Osteoblast (primary cell): Measurements from ENCODE around the gene TRAPPC4. TPM values are rescaled to one million over a fixed set of nuclear protein-coding genes. Genes with fewer than 3 reads are reported as not detected.
A peak's percentile ranks its signal among the peaks of the same experiment; 100 is the strongest.

Experiments used
- DNase-seq: peaks from one replicate; pipeline ENCODE4 v3.0.0; 2011; ENCODE audit warnings: low spot score, mixed read lengths; ENCODE audit not compliant: insufficient read length; ENCODE audit errors: missing footprints
- H2AFZ ChIP-seq: 2 replicates; pipeline ENCODE4 v1.6.0; 2011; ENCODE audit warnings: mild to moderate bottlenecking, low read length
- H3K27ac ChIP-seq: 2 replicates; pipeline ENCODE4 v1.5.1; 2011; ENCODE audit warnings: mild to moderate bottlenecking, low read depth, low read length, moderate library complexity
- H3K27me3 ChIP-seq: 2 replicates; pipeline ENCODE4 v1.6.0; 2012; ENCODE audit warnings: mild to moderate bottlenecking, control low read depth, inconsistent platforms, low read length, moderate library complexity; ENCODE audit not compliant: insufficient read depth
- H3K36me3 ChIP-seq: 2 replicates; pipeline ENCODE4 v1.5.1; 2011; ENCODE audit warnings: mild to moderate bottlenecking, low read length, control low read depth, moderate library complexity; ENCODE audit not compliant: insufficient read depth
- H3K4me1 ChIP-seq: 2 replicates; pipeline ENCODE4 v1.5.1; 2011; ENCODE audit warnings: mild to moderate bottlenecking, low read length, control low read depth, moderate library complexity; ENCODE audit not compliant: insufficient read depth
- H3K4me2 ChIP-seq: 2 replicates; pipeline ENCODE4 v1.6.0; 2011; ENCODE audit warnings: mild to moderate bottlenecking, low read length; ENCODE audit not compliant: insufficient read depth
- H3K4me3 ChIP-seq: fragments of 200-600 bp; sonication (generic); 3 replicates; pipeline ENCODE4 v1.5.1; 2012; ENCODE audit warnings: mild to moderate bottlenecking, low read length, inconsistent platforms; ENCODE audit not compliant: insufficient read depth
- H3K79me2 ChIP-seq: 2 replicates; pipeline ENCODE4 v1.6.0; 2012; ENCODE audit warnings: mild to moderate bottlenecking, low read length, control low read depth, inconsistent platforms; ENCODE audit not compliant: insufficient read depth
- H3K9me3 ChIP-seq: 2 replicates; pipeline ENCODE4 v1.5.1; 2011; ENCODE audit warnings: low read depth, low read length, control low read depth
- H4K20me1 ChIP-seq: 2 replicates; pipeline ENCODE4 v1.6.0; 2012; ENCODE audit warnings: mild to moderate bottlenecking, low read length, control low read depth; ENCODE audit not compliant: insufficient read depth
- CTCF ChIP-seq: IDR thresholded peaks from 2 replicates; pipeline ENCODE4 v1.5.1; 2011; ENCODE audit warnings: mild to moderate bottlenecking, low read depth, low read length, moderate library complexity; ENCODE audit errors: extremely low read depth
- total RNA-seq: library from RNA; depleted of rRNA; stranded (reverse); fragments of >200 nt; gene quantifications from 2 replicates; pipeline ENCODE4 v1.2.3, GENCODE V29; 2012

TRAPPC4 gene
- total RNA-seq, 1 donor, result 42.3 TPM

DNA sequence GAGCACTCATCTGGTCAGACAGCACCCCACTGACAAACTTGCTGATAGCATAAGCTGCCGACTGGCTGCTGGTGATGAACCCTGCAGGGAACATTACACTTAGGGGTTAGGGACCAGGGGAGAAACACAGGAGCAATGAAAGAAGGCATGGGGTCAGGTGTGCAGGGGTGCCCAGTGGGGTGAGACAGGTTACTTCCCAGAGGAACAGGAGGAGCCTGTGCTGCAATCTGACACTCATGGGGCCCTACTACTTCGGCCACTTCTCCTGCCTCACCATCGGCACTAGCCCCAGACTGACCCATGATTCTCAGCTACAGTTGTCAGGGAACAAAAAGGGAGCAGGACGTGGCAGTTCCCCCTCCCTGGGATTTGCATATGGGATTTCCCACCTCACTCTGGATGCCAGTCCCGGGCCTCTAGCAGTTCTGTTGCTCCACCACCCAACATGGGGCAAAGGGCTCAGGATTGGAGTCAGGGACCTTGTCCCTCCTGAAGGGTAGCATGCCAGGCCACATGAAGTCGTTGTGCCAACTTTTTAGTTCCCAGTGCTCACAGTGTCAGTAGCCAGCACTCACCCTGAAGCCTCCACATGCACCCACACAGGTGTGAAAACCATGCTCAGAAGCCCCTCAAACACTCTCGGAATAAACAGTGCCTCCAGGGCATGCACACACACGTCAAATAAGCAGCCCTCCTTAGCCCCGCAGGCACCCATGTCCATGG lies 9.9 kb downstream of the TRAPPC4 start:
- TF ChIP-seq CTCF, result no peak
- Histone ChIP-seq H3K79me2 (no peaks in the 10 kb centered on the region), H4K20me1 (peaks cover 4% of the 10 kb centered on the region), H3K36me3 (peaks cover 15% of the 10 kb centered on the region), H3K27me3 (no peaks in the 10 kb centered on the region), H3K27ac (no peak overlapping the region), H3K9me3 (no peaks in the 10 kb centered on the region), H3K4me2 (no peak overlapping the region), H2AFZ (no peak overlapping the region), H3K4me1 (peaks cover 10% of the 10 kb centered on the region), H3K4me3 (no peak overlapping the region)
- DNase-seq, result no peak

GRCh38 chr11:119029069-119029339 lies 10.4 kb downstream of the TRAPPC4 start:
- TF ChIP-seq CTCF, result no peak

DNA sequence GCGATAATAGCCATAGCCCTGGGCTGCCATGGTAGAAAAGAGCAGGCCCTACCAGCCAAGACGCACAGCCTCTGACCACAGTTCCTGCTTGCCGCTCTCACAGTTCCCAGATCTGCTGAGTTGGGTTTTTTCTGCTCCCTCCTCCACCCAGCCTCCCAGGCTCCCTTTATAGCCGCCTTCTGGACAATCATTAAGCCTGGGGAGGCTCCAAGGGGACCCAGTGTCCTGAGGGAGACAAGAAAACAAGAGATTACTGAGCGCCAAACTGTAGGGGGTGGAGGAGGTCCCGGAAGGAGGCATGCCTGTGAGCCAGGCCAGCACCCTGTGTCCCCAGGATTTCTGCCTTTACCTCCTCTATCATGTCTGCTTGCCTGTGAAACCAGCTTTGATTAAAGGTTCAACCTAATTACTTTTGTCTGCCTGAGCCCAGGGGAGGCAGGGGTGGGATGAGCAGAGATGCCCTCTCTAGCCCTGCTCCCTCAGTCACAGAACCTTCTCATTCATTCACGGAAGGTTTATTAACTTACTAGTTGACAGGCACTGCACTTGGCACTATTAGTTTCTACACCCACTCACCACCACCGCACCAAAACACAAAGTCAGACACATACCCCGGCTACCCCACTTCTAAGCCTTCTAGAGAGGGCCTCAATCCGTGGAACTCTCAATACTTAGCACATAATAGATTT lies 10.9 kb downstream of the TRAPPC4 start:
- Histone ChIP-seq H3K4me3 (peak overlapping the region; percentile 88), H4K20me1 (peaks cover under 1% of the 10 kb centered on the region), H3K79me2 (no peaks in the 10 kb centered on the region), H3K4me1 (peaks cover 10% of the 10 kb centered on the region), H2AFZ (peak overlapping the region; percentile 89), H3K36me3 (peaks cover 10% of the 10 kb centered on the region), H3K9me3 (no peaks in the 10 kb centered on the region), H3K4me2 (peak overlapping the region; percentile 93), H3K27me3 (no peaks in the 10 kb centered on the region), H3K27ac (no peak overlapping the region)
- DNase-seq, result no peak
- no peak for TF ChIP-seq CTCF

More at GRCh38 chr11:119029069-119029339, 10.4 kb downstream of the TRAPPC4 start:
- Histone ChIP-seq H4K20me1 (peaks cover 2% of the 10 kb centered on the region), H3K9me3 (no peaks in the 10 kb centered on the region), H3K36me3 (peaks cover 14% of the 10 kb centered on the region), H2AFZ (no peak overlapping the region), H3K79me2 (no peaks in the 10 kb centered on the region), H3K4me1 (peaks cover 10% of the 10 kb centered on the region), H3K27ac (no peak overlapping the region), H3K4me2 (no peak overlapping the region), H3K27me3 (no peaks in the 10 kb centered on the region), H3K4me3 (no peak overlapping the region)
- DNase-seq, result no peak

- H3K27ac ChIP-seq, result no peak overlapping the region
- no peak for TF ChIP-seq CTCF
- H3K4me1 ChIP-seq, result peaks cover 10% of the 10 kb centered on the region
- H3K27me3 ChIP-seq, result no peaks in the 10 kb centered on the region
- no peak for DNase-seq
- H4K20me1 ChIP-seq, result no peaks in the 10 kb centered on the region
- H3K9me3 ChIP-seq, result no peaks in the 10 kb centered on the region
- peaks cover 5% of the 10 kb centered on the region for H3K36me3 ChIP-seq
- peak overlapping the region; percentile 93 for H3K4me2 ChIP-seq
- H2AFZ ChIP-seq, result peak overlapping the region; percentile 89
- H3K4me3 ChIP-seq, result peak overlapping the region; percentile 88
- H3K79me2 ChIP-seq, result no peaks in the 10 kb centered on the region
Observed at GRCh38 chr11:119030029-119030328, 11.4 kb downstream of the TRAPPC4 start.
